ENCODE data around the gene PLCH1. TPM values are rescaled to one million over a fixed set of nuclear protein-coding genes. Genes with fewer than 3 reads are reported as not detected.

PLCH1 gene
- total and polyA plus RNA-seq, 9 of the 15 experiments (the other 6 are each of a cell fraction or from before 2014, with no cell fraction given): 0.17 to 0.62 (median 0.40) TPM

DNA sequence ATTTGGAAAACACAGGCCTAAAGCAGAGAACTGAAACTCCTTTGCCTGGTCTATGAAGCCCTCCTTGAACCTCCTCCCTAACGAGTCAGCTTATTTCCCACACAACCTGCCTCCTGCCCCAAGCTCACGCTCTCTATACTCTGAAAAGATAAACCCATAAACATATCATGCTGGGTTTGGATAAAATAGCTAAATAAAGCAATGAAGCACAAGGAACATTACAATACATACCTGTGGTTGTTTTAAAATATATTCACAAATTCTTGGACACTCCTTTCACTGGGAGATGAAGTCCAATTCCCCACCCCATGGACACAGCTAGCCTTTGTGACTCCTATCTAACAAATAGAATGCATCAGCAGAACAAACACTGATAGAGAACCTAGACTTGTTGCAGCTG, 98.2 kb downstream of the PLCH1 start:
- Histone ChIP-seq H3K9ac (ENCODE audit: insufficient read depth in 1 of 2, low read depth in 2 of 2, low read length in 2 of 2) (no peak overlapping the region), H3K4me3 (no peak overlapping the region), H4K20me1 (replicated peaks; ENCODE audit: control insufficient read depth, insufficient read depth, low read length) (no peaks in the 10 kb centered on the region), H3K4me1 (replicated peaks in 1 of 2; ENCODE audit: control insufficient read depth in 2 of 2, insufficient read depth in 2 of 2, low read length in 2 of 2) (no peaks in the 10 kb centered on the region), H3K27ac (ENCODE audit: extremely low read depth, low read depth, low read length) (no peak overlapping the region), H3K9me3 (replicated peaks; ENCODE audit: control insufficient read depth, insufficient read depth, low read depth, low read length) (no peaks in the 10 kb centered on the region), H3K36me3 (ENCODE audit: control insufficient read depth, insufficient read depth, low read length) (no peaks in the 10 kb centered on the region), H3K79me2 (ENCODE audit: control insufficient read depth, insufficient read depth, low read length) (no peaks in the 10 kb centered on the region), H3K27me3 (ENCODE audit: control insufficient read depth in 2 of 2, insufficient read depth in 2 of 2, low read length in 2 of 2) (no peaks in the 10 kb centered on the region; a peak in 1 of 5 replicates), H2AFZ (ENCODE audit: low read depth, low read length) (no peak overlapping the region), H3K4me2 (ENCODE audit: insufficient read depth, low read length) (no peak overlapping the region), H3K9me1 (ENCODE audit: control insufficient read depth, insufficient read depth, low read length) (no peaks in the 10 kb centered on the region)
- POLR2A ChIA-PET: interaction anchor here (0.7 to 1.2 kb wide), 2 partner anchors 11 to 343 kb away, joined by 3 read pairs; no protein-coding TSS in a partner anchor
- ATAC-seq: no peak
- CTCF ChIA-PET (ENCODE audit: low intra/inter-chr PET ratio): no interaction called here
- in situ Hi-C loops (cut with MboI): no loop called here
- intact Hi-C loops (cut with micrococcal nuclease): no loop called here
- no peak for DNase-seq (ENCODE audit: extremely low read depth in 1 of 4, low spot score in 3 of 4)
- no peak for FAIRE-seq
- BruUV-seq (replicated peaks): no TSS peak
- WGBS (ENCODE audit: insufficient coverage, low coverage, missing lambda C conversion rate): 0% methylated on average over 2 of the region's 2 CpGs
- no peak for TF ChIP-seq FOXA1 (IDR thresholded peaks at IDR 0.05; ENCODE audit: borderline replicate concordance)
- no peak for TF ChIP-seq SNIP1 (IDR thresholded peaks at IDR 0.05; ENCODE audit: low read depth)
- no peak for TF ChIP-seq ZNF778 (CRISPR knock-in tag; IDR thresholded peaks at IDR 0.05)
- TF ChIP-seq XRCC3 (IDR thresholded peaks at IDR 0.05): no peak
- no peak for TF ChIP-seq KDM4B (IDR thresholded peaks at IDR 0.05; ENCODE audit: borderline replicate concordance in 2 of 2, low read depth in 1 of 2)
- TF ChIP-seq, protein P1, sequence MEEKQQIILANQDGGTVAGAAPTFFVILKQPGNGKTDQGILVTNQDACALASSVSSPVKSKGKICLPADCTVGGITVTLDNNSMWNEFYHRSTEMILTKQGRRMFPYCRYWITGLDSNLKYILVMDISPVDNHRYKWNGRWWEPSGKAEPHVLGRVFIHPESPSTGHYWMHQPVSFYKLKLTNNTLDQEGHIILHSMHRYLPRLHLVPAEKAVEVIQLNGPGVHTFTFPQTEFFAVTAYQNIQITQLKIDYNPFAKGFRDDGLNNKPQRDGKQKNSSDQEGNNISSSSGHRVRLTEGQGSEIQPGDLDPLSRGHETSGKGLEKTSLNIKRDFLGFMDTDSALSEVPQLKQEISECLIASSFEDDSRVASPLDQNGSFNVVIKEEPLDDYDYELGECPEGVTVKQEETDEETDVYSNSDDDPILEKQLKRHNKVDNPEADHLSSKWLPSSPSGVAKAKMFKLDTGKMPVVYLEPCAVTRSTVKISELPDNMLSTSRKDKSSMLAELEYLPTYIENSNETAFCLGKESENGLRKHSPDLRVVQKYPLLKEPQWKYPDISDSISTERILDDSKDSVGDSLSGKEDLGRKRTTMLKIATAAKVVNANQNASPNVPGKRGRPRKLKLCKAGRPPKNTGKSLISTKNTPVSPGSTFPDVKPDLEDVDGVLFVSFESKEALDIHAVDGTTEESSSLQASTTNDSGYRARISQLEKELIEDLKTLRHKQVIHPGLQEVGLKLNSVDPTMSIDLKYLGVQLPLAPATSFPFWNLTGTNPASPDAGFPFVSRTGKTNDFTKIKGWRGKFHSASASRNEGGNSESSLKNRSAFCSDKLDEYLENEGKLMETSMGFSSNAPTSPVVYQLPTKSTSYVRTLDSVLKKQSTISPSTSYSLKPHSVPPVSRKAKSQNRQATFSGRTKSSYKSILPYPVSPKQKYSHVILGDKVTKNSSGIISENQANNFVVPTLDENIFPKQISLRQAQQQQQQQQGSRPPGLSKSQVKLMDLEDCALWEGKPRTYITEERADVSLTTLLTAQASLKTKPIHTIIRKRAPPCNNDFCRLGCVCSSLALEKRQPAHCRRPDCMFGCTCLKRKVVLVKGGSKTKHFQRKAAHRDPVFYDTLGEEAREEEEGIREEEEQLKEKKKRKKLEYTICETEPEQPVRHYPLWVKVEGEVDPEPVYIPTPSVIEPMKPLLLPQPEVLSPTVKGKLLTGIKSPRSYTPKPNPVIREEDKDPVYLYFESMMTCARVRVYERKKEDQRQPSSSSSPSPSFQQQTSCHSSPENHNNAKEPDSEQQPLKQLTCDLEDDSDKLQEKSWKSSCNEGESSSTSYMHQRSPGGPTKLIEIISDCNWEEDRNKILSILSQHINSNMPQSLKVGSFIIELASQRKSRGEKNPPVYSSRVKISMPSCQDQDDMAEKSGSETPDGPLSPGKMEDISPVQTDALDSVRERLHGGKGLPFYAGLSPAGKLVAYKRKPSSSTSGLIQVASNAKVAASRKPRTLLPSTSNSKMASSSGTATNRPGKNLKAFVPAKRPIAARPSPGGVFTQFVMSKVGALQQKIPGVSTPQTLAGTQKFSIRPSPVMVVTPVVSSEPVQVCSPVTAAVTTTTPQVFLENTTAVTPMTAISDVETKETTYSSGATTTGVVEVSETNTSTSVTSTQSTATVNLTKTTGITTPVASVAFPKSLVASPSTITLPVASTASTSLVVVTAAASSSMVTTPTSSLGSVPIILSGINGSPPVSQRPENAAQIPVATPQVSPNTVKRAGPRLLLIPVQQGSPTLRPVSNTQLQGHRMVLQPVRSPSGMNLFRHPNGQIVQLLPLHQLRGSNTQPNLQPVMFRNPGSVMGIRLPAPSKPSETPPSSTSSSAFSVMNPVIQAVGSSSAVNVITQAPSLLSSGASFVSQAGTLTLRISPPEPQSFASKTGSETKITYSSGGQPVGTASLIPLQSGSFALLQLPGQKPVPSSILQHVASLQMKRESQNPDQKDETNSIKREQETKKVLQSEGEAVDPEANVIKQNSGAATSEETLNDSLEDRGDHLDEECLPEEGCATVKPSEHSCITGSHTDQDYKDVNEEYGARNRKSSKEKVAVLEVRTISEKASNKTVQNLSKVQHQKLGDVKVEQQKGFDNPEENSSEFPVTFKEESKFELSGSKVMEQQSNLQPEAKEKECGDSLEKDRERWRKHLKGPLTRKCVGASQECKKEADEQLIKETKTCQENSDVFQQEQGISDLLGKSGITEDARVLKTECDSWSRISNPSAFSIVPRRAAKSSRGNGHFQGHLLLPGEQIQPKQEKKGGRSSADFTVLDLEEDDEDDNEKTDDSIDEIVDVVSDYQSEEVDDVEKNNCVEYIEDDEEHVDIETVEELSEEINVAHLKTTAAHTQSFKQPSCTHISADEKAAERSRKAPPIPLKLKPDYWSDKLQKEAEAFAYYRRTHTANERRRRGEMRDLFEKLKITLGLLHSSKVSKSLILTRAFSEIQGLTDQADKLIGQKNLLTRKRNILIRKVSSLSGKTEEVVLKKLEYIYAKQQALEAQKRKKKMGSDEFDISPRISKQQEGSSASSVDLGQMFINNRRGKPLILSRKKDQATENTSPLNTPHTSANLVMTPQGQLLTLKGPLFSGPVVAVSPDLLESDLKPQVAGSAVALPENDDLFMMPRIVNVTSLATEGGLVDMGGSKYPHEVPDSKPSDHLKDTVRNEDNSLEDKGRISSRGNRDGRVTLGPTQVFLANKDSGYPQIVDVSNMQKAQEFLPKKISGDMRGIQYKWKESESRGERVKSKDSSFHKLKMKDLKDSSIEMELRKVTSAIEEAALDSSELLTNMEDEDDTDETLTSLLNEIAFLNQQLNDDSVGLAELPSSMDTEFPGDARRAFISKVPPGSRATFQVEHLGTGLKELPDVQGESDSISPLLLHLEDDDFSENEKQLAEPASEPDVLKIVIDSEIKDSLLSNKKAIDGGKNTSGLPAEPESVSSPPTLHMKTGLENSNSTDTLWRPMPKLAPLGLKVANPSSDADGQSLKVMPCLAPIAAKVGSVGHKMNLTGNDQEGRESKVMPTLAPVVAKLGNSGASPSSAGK (IDR thresholded peaks at IDR 0.05): no peak
- TF ChIP-seq NCOA4 (IDR thresholded peaks at IDR 0.05; ENCODE audit: partially characterized antibody): no peak
- TF ChIP-seq CHD2 (IDR thresholded peaks at IDR 0.05; ENCODE audit: low read depth, low read length): no peak

Data from K562 (cell line).